HG02610 (cell line): ENCODE data around the gene QKI.
"Not testable (repeated sequence)": the region's sequence is repeated elsewhere in the genome, so short reads cannot be mapped to it uniquely, and the experiment has no call there.

Experiments
- ATAC-seq: cut with Tn5 transposase; IDR thresholded peaks from one replicate; pipeline ENCODE4 v1.9.1; 2021; ENCODE audit warnings: mild to moderate bottlenecking, moderate library complexity; ENCODE audit not compliant: unreplicated experiment

QKI gene

GRCh38 chr6:163476946-163477345 is 62.4 kb downstream of the QKI start:
- not testable (repeated sequence) for ATAC-seq

- ATAC-seq, result no peak
Observed at GRCh38 chr6:163483107-163483506, 68.6 kb downstream of the QKI start.

DNA sequence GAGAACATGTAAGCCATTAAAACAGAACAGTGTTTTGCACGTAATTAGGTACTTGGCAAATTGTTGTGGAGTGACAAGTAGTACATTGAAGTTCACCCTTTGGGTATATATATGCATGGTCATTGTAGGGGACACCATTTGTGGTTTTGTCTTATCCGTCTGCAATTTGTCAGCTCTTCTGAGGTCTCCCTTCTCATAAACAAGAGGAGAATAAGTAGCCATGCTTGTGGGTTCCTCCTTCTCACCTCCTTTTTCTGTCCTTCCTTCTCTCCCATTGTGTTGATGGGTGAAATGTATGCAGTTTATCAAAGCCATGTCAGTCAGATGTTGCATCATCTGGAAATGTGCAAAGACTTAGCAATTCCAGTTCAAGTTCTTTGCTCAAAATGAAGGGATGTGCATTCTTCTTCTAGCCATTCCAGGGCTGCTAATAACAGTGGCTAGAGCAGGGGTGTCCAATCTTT is 70.9 kb downstream of the QKI start:
- ATAC-seq, result no peak

- no peak for ATAC-seq
Observed at GRCh38 chr6:163486821-163487220, 72.3 kb downstream of the QKI start.

DNA sequence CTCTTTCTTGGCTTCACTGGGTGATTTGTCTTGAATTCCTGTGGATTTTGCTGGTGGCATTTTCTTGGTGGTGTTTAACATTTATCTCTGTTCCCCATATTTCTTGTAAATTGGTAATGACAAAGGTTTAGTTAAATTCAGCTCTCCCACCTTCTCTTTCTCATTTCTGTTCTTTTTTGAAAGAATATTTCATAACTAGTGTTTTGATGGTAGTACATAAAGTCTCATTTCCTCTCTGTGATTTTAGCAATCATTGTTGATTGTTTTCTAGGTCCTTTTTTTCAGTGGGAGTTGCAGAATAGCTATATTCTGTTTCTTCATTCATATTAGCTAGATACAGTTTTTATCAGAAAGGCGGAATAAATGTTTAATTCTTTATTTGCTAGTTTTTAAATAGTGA is 73.1 kb downstream of the QKI start:
- no peak for ATAC-seq

GRCh38 chr6:163489584-163489983 is 75.1 kb downstream of the QKI start:
- no peak for ATAC-seq

DNA sequence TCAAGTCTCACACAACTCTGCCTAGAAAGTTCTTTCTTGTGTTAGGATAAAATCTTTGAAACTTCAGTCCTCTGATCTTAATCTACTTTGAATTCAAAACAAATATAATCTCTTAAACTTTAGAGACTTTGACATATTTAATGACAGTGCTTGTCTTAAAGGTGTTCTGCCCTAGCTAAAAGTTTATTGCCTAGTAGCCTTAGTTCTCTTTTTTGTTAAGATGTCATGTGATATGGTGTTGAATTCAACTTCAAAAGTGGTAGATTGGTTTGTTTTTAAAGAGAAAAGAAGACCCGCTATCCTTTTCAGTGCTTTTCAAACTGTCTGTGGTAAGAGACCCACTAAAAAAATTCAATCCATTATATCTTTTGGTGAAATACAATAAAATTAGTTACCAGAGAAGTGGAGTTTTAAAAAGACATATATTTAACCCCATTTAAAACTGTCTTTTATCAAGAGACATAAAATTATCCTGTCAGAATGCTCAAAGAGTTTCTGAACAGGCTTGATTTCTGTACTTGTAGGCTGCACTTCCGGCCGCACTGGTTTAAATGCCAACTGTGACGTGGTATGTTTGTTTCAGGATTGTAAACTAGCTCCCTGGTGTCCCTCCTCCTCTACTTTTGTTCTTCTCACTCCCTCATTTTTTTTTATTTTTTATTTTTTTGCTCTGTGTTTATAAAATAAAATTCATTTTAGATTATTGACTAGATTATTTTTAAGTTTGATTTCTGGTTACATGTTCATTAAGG is 76.5 kb downstream of the QKI start:
- no peak for ATAC-seq

- ATAC-seq, result no peak
Observed at GRCh38 chr6:163491737-163492300, 77.3 kb downstream of the QKI start.

DNA sequence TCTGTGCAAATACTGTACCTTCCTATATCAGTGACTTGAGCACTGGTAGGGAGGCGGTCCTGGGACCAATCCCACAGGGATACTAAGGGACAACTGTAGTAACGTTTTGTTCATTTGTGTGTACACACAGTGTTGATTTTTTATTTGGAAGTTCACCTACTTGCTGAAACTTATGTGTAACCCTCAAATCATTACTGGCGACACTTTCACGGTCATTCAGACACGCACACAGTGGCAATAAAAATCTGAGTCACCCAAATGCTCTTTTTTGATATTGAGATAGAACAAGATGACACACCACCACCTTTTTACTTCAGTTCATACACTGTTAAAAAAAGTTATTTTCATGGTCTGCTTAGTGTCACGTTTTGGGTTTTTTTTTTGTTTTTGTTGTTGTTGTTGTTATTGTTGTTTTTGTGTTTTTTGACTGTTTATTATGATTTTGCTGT is 79.8 kb downstream of the QKI start:
- ATAC-seq, result no peak

DNA sequence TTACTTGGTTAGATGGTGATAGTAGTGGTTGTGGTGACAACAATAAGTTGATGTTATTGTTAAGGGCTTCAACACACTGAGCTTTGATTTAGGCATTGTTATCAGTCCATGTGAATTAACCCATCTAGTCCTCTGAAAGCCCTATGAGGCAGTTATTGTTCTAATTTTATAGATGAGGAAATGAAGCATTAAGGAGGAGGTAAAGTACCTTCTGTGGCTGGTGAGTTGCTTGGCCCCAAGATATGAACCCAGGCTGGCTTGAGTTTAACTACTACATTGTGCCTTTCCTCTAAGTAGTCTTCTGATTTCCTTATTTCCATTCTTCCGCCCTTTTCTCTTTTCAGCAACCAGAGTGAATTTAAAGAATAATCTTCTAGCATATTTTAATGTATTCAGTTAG is 81.7 kb downstream of the QKI start:
- no peak for ATAC-seq

GRCh38 chr6:163500105-163500504 is 85.6 kb downstream of the QKI start:
- ATAC-seq, result no peak

- no peak for ATAC-seq
Observed at GRCh38 chr6:163501026-163501425, 86.5 kb downstream of the QKI start.

DNA sequence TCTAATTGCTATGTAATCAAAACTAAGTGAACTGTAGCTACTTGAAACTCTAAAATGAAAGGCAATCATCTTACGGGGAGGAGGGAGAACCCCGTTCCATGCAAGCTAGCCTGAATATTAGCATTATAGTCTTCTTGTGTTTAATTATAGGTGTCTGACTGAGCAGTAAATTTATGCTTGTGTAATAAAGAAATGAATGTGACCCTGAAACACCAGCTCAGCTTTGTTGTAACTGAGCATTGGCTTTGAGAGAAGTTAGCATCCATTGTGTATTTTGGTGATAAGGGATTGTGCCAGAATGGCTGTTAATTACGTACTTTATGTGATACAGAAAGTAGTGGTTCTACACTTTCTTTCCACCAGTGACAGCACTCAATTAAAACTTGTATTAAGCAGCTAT is 86.9 kb downstream of the QKI start:
- no peak for ATAC-seq

GRCh38 chr6:163504984-163505640 is 90.6 kb downstream of the QKI start:
- ATAC-seq, result no peak

DNA sequence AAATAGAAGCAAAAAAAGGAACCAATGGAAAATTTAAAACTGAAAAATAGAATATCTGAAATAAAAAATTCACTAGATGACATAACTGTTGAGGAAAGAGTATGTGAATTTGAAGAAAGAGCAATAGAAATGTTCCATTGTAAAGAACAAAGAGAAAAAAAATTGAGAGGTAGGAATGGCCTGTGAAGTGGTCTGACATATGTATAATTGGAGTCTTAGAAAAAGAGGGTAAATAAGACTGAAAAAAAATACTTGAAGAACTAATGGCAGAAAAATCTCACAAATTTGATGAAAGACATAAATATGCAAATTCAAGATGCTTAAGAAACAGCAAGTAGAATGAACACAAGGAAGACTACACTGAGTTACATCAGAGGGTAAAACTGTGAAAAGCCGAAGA is 93.4 kb downstream of the QKI start:
- ATAC-seq, result no peak

DNA sequence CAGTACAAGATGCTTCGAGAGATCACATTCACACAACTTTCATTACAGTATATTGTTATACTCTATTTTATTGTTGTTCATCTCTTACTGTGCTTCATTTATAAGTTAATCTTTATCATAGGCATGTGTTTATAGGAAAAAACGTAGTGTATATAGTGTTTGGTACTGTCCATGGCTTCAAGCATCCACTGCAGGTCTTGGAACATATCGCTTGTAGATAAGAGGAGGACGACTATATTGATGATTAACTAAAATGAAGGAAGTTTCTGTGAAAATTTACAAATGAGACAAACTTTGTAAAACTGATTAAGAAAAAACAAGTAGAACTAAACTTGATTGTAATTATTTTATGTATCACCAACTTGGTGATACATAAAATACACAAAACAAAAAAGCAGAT is 98.5 kb downstream of the QKI start:
- no peak for ATAC-seq

- no peak for ATAC-seq
Observed at GRCh38 chr6:163513570-163514166, 99.2 kb downstream of the QKI start.

DNA sequence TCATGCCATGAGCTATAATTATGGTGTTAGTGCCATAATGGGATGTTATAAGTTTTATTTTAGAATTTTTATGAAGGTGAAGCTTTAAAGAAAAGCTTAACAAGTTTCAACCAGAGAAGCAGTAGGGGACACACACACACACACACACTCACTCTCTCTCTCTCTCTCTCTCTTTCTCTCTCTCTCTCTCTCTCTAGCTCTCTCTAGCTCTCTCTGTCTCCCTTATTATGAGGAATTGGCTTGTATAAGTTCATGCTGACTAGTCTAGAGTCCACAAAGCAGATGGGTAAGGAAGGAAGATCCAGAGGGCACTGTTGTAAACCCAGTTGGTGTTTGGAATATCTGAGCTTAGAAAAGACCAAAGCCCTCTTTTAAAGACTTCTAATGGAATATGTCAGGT is 102.4 kb downstream of the QKI start:
- ATAC-seq, result no peak

DNA sequence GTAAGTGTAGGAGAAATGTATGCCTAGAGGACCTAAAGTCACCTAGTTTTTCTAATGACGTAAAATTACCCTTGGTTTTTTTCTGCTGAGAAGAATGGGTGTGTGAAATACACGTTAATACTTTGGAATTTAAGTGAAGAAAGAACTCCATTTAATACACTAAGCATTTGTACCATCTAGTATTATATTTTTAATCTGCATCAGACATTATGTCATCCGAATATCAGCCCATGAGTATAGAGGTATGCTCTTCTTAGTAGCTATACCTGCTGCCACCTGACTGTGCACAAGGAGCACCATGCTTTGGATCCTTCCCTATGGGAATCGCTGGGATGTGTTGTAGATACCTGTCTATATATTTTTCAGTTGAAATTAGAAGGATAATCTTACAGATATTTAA is 106.4 kb downstream of the QKI start:
- ATAC-seq, result no peak

DNA sequence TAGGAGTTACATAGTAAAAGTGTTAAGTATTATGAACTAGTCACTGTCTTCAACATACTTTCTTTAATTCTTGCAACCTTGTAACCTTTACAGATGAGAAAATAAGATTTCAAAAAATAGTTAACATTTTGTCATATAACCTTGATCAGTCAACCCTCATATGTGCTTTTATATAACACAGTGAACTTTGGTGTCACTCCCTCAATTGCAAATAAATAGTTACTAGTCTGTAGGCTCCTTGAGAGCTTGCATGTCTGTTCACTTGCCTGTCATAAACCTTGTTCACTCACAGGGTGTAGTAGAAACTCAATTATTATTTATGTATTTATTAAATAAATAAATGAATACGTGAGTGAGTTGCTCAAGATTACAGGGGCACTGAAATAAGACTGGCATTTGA is 107.5 kb downstream of the QKI start:
- ATAC-seq, result no peak

DNA sequence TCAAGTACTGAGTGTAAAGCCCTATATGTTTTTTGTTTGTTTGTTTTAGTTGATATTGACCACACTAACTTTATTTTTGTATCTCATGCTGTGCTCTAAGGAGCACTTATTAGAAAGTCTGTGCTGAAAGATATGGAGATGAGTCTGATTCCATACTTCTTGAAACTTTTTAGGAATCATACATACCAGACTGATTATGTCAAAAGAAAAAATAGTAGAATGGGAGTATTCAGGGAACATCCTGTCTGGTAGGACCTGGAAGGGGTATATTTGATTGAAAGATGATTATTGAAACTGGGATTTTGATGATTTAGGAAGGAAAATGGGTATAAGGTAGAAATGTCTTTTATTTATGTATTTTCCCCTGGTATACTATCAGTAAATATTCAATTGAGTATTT is 111.4 kb downstream of the QKI start:
- ATAC-seq, result no peak

- no peak for ATAC-seq
Observed at GRCh38 chr6:163526346-163526745, 111.8 kb downstream of the QKI start.
